ENCODE data around the gene CDK5RAP2.
"Not testable (repeated sequence)": the region's sequence is repeated elsewhere in the genome, so short reads cannot be mapped to it uniquely, and the experiment has no call there.

Gene CDK5RAP2

DNA sequence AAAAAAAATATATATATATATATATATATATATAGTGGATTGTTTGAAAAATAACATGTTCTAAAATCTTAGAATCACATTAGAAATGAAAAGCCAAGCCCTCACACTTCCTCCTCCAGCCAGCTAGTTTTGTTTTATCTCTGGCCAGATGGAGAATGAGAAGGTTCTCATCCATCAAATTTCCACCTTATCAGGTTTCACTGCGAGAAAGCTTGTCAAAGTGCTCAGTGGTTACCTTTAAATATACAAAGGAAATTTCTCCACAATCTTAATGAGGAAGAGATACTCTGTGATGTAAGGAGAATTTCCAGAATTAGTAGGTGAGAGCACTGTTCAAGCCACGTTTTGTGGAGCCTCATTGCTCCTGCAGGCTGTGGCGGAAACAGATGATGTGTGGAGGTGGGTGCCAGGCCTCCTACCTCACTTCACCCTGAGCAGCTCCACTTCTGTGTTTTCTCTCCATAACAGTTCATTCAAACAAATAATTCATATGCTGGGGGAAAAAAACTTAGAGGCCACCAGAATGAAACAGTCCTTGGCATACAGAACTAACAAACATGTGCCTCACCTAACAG, 71.9 kb downstream of the CDK5RAP2 start:
- DNase-seq = no peak

GRCh38 chr9:120505186-120505585, 74.8 kb downstream of the CDK5RAP2 start:
- DNase-seq = no peak

DNA sequence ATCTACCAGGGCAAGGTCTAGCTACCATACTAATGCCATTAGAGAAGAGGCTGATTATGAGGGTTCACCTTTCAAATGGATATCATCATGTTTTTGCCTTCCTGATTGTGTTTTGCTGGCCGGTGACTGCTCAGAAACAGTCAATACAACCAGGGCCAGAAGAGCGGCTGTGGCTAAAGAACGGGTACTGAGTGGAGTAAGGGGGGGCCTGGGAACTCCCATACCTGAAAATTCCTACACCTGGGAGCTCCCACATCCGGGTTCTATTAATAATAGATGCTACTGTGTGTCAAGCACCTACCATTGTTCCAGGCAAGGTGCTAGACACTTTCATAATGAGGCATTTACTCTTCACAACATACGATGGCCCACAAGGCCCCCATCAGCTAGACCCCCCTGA, 79.2 kb downstream of the CDK5RAP2 start:
- no peak for DNase-seq

DNA sequence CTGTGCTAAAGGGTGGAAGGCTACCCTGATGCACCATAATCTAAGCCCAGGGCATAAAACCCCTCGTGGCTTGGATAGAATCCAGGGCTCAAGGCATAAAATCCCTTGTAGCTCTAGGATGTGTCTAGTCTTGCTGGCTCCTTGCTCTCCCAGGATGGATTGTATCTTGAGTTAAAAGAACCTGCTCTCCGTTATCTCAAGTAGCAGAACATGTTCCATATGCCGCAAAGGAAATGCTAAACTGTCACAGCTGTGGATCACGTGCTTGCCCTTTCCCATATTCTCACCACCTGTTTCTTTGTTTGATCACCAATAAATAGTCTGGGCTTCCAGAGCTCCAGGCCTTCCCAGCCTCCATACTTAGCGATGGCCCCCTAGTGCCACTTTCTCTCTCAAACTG, 82.1 kb downstream of the CDK5RAP2 start:
- not testable (repeated sequence) for DNase-seq

DNA sequence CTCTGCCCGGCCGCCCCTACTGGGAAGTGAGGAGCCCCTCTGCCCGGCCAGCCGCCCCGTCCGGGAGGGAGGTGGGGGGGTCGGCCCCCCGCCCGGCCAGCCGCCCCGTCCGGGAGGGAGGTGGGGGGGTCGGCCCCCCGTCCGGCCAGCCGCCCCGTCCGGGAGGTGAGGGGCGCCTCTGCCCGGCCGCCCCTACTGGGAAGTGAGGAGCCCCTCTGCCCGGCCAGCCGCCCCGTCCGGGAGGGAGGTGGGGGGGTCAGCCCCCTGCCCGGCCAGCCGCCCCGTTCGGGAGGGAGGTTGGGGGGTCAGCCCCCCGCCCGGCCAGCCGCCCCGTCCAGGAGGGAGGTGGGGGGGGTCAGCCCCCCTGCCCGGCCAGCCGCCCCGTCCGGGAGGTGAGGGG, 83.5 kb downstream of the CDK5RAP2 start:
- DNase-seq = not testable (repeated sequence)

DNA sequence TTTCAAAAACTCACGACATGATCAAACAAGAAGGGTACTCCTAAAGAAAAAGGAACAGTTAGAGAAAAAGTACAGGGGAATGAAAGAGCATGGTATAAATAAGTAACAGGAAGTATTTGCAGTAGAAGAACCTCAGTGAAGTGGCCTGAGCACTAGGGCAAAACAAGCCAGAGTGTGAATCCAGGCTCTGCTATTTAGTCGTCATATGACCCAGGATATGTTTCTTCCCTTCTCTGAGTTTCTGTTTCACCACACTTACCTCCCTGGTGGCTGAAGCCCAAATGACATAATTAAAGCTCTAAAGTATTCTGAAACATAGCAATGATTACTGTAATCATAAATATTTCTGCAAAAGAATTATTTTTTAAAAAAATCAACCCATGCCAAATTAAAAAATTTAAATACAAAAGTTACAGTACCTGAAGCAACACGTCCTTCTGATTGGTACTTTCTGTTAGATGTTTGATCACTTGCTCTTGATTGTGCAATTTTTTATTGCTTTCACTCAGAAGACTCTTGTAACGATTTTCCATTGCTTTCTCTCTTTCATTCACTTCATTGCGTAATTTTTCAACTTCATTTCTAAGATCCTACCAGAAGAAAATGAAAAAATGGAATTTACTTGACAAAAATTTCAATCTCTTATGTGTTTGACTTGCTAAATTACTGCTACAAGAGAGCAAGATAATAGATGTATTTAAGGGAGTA, 88.9 kb downstream of the CDK5RAP2 start:
- DNase-seq = no peak

GRCh38 chr9:120486835-120487234, 93.1 kb downstream of the CDK5RAP2 start:
- no peak for DNase-seq

DNA sequence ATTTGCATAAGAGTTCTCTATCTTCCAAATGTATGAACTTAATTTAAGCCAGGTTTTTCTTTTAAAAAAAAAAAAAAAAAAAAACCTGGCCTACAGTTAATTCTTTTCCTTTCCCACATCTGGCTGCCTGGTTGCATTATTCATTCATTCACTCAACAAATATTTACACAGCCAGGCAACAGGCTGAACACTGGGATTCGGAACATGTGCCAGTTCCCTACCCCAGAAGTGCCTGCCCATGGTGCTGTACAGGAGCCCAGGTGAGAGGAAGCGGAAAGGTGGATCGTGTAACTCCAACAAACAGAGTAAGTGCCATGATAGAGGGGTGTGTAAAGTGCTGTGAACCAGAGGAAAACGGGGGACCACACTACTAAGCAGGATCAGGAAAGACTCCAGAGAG, 93.6 kb downstream of the CDK5RAP2 start:
- DNase-seq = no peak

GRCh38 chr9:120485788-120486187, 94.2 kb downstream of the CDK5RAP2 start:
- DNase-seq = no peak

DNA sequence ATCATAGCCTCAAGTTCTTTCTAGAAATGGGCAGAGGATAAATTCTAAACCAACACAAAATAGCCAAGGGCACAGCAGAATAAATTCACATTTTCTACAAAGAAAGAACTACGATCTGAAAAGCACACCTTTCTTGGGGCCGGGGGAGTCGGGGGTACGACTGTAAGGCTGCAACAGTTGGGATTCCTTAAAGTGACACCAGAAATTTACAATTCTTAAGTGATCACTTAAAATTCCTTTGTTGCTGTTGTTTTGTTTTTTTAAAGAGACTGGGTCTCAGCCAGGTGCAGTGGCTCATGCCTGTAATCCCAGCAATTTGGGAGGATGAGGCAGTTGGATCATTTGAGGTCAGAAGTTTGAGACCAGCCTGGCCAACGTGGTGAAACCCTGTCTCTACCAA, 95.8 kb downstream of the CDK5RAP2 start:
- DNase-seq = no peak

GRCh38 chr9:120482424-120483186, 97.4 kb downstream of the CDK5RAP2 start:
- no peak for DNase-seq

DNA sequence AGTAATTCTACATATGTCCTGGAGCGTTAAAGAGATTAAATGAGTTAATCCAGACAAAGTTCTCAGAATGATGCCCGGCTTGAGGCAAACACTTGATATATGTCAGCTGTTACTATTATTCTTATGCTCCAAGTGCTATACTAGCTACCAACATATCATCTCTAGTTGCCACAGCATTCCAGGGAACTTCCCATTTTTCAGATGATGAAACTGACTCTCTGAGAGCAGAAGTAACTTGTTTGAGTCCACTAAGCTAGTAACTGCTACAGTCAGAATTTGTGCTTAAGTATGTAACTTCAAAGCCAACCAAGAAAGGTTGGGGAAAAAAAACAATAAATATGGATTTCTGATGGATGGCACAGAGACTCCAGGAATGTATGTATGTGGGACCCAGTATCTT, 98.1 kb downstream of the CDK5RAP2 start:
- DNase-seq = no peak

DNA sequence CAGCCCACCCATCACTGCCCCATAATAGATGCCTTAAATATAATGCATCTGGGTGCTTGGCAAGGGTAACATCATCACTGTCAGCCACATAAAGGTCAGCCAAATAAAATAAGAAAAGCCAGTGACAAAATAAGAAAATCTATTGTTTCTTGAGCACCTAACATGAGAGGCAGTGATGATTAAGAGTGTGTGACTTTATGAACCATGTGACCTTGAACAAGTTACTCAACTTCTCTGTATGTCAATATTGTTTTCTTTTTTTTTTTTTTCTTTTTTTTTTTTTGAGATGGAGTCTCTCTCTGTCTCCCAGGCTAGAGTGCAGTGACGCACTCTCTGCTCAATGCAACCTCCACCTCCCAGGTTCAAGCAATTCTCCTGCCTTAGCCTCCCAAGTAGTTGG, 98.7 kb downstream of the CDK5RAP2 start:
- no peak for DNase-seq

DNA sequence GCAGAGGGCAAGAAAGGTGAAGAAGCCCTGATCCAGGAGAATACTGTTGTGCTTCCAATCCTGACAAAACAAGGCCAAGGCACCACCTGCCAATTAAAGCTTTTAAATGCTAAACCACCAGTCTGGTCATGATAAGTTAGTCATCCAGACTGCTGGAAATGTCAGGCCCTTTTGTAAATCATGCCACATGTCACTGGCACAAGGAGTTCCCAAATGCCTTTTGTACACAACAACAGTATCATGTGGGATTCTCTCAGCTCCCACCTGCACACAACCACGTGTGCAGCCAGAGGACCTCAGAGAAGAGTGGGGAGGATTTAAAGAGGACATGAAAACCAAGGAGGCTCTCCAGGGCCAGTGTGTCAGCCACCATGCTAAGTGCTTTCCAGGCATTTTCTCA, 99.3 kb downstream of the CDK5RAP2 start:
- DNase-seq = no peak

DNA sequence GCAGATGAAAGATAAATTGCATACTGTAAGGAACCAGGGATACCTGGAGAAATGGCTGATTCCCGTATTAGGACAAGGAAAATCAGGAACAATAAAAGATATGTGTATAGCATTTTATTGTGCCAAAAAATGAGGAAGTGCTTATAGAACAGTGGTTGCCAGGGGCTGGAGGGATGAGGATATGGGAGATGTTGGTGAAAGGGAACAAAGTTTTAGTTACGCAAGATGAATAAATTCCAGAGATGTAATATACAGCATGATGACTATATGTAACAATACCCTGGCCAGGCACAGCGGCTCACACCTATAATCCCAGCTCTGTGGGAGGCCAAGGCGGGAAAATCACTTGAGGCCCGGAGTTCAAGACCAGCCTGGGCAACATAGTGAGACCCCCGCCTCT, 101.8 kb downstream of the CDK5RAP2 start:
- DNase-seq = no peak

- peak; percentile 22 for DNase-seq
These were observed 102.4 kb downstream of the CDK5RAP2 start for GRCh38 chr9:120477534-120478001.

GRCh38 chr9:120475341-120475740, 104.6 kb downstream of the CDK5RAP2 start:
- no peak for DNase-seq

DNA sequence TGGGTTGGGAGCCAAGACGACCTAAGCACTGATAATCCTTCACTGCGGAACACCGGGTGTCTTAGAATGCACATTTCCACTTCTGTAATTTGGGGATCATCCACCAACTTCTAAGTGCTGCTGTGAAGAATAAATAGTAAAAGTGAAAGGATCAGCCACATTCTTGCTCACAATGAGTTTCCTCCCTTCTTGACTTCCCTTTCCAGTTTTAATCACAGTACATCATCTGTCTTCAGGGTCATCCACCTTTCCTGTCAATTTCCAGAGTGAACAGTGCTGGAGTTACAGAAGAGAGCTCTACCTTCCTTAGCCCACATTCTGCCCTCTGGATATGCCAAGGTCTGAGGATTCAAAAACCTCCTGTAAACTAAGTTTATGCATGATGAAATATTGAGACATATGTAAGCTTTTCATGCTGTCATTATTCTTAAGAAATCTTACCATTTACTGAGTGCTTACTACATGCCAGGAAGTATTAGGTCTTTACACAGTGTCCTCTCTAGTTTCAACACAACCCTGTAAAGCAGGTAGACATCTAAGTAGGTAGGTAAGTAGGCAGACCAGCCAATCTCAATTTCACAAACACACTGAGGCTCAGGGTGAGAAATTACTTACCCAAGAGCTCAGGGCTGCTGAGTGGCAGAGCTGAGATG, 105.2 kb downstream of the CDK5RAP2 start:
- DNase-seq = no peak

GRCh38 chr9:120473608-120474007, 106.4 kb downstream of the CDK5RAP2 start:
- DNase-seq = no peak

DNA sequence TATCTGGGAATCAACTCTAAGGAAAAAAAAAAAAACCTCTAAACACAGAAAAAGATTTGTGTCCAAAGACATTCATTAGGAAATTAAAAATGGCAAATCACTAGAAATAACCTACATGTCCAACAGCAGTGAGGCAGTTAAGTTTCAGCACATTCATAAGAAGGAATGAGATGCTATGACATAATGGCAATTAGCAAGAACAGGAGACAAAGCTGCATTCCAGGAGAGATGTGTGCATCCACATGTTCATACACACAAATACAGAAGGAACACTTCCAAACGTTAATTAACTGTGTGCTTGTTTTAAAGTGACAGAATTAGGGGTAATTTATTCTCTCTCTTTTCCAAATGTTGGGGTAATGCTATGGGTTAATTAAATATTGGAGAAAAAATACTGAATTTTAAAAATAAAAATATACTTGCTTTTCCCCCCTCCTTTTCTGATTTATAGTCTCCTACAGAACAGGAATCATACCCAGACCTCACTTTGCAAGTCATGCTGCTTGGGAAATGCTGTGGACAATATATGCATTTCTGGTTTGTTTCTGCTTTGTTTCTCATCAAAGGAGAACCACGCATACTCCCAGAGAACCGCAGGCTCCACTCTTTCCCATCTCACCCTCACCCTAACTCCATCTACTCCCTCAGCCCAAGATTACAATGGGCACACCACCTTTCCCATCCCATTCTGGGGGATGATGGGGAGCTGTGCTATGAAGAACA, 114.1 kb downstream of the CDK5RAP2 start:
- no peak for DNase-seq

DNA sequence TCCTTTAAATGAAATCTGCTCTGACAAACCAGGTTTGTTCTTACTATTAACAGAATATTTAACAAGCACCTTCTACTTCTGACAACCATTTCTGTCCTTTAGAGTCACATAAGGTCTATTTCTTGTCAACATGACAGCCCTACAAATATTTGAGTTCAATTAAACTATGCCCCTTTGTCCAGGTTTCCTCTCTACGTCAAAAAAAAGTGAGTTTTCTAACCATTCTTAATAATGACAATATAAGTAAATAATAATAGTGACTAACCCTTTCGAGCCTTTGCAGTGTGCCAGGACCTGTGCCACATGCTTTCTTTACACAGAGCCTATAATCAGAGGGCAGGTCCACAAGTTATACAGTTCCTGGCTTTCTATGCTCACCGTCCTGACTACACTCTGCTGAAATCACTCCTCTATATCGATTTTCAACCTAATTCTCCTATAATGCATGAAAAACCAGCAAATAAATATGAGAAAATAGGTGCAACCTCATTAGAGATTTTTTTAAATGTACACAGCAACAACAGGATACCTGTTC, 115.0 kb downstream of the CDK5RAP2 start:
- no peak for DNase-seq

- no peak for DNase-seq
These were observed 115.6 kb downstream of the CDK5RAP2 start for GRCh38 chr9:120464176-120464886.

Data from CD4-positive, alpha-beta T cell treated with Interleukin-21 for 1 hour (primary cell).